ENCODE results near the gene PPP2R5C. TPM values are rescaled to one million over a fixed set of nuclear protein-coding genes. Genes with fewer than 3 reads are reported as not detected.

The PPP2R5C gene
- total RNA-seq, 6 donors from 2014 or later, result 105 to 208 (median 133) TPM

- Histone ChIP-seq H3K4me3 (no peak overlapping the region), H3K27me3 (no peaks in the 10 kb centered on the region), H3K27ac (peak overlapping the region in 2 of 4 donors; percentile 50 to 65), H3K36me3 (peaks cover 4 to 12% (median 4%) of the 10 kb centered on the region in 4 donors), H3K4me1 (peaks cover 38 to 76% (median 57%) of the 10 kb centered on the region in 4 donors), H3K9me3 (no peaks in the 10 kb centered on the region)
- DNase-seq (no peak), ATAC-seq (ENCODE audit: low FRiP score in 2 of 2) (peak in 1 of 2 donors; percentile 18)
- TF ChIP-seq CTCF (IDR thresholded peaks at IDR 0.05) (no peak), POLR2A (IDR thresholded peaks at IDR 0.05) (no peak), EP300 (IDR thresholded peaks at IDR 0.05) (no peak), POLR2AphosphoS5 (IDR thresholded peaks at IDR 0.05) (no peak)
- 59 to 71% methylated on average over 15 of the region's 15 CpGs for WGBS, 2 donors
Observed at GRCh38 chr14:101853455-101854018, 92.0 kb downstream of the PPP2R5C start.

GRCh38 chr14:101854366-101854765 lies 92.9 kb downstream of the PPP2R5C start:
- peak; percentile 55 to 65 for ATAC-seq (ENCODE audit: low FRiP score in 2 of 2)
- H3K27ac ChIP-seq, result peak overlapping the region in 2 of 4 donors; percentile 50 to 65
- H3K4me3 ChIP-seq, result no peak overlapping the region
- peaks cover 4 to 21% (median 4%) of the 10 kb centered on the region in 4 donors for H3K36me3 ChIP-seq
- no peaks in the 10 kb centered on the region for H3K27me3 ChIP-seq
- no peaks in the 10 kb centered on the region for H3K9me3 ChIP-seq
- DNase-seq, result peak; percentile 61 to 66
- peak in 1 of 2 donors; percentile 32 for TF ChIP-seq POLR2AphosphoS5 (IDR thresholded peaks at IDR 0.05)
- no peak for TF ChIP-seq POLR2A (IDR thresholded peaks at IDR 0.05)
- TF ChIP-seq EP300 (IDR thresholded peaks at IDR 0.05), result no peak
- no peak for TF ChIP-seq CTCF (IDR thresholded peaks at IDR 0.05)
- WGBS, 2 donors, result 45 to 58% methylated on average over 5 of the region's 5 CpGs
- H3K4me1 ChIP-seq, result peaks cover 38 to 82% (median 58%) of the 10 kb centered on the region in 4 donors

GRCh38 chr14:101855958-101856357 lies 94.4 kb downstream of the PPP2R5C start:
- H3K36me3 ChIP-seq, result peaks cover 4 to 28% (median 4%) of the 10 kb centered on the region in 4 donors
- DNase-seq, result no peak
- TF ChIP-seq POLR2AphosphoS5 (IDR thresholded peaks at IDR 0.05) (no peak), POLR2A (IDR thresholded peaks at IDR 0.05) (no peak), CTCF (IDR thresholded peaks at IDR 0.05) (no peak), EP300 (IDR thresholded peaks at IDR 0.05) (no peak)
- ATAC-seq (ENCODE audit: low FRiP score in 2 of 2), result no peak
- no peaks in the 10 kb centered on the region for H3K27me3 ChIP-seq
- no peaks in the 10 kb centered on the region for H3K9me3 ChIP-seq
- no peak overlapping the region for H3K27ac ChIP-seq
- no peak overlapping the region for H3K4me3 ChIP-seq
- H3K4me1 ChIP-seq, result peaks cover 27 to 74% (median 52%) of the 10 kb centered on the region in 4 donors
- WGBS, 2 donors, result 78% methylated on average over 5 of the region's 5 CpGs

GRCh38 chr14:101856536-101856935 lies 95.0 kb downstream of the PPP2R5C start:
- TF ChIP-seq POLR2AphosphoS5 (IDR thresholded peaks at IDR 0.05) (no peak), POLR2A (IDR thresholded peaks at IDR 0.05) (no peak), EP300 (IDR thresholded peaks at IDR 0.05) (no peak), CTCF (IDR thresholded peaks at IDR 0.05) (no peak)
- DNase-seq (no peak), ATAC-seq (ENCODE audit: low FRiP score in 2 of 2) (no peak)
- H3K4me3 ChIP-seq, result no peak overlapping the region
- H3K27me3 ChIP-seq, result no peaks in the 10 kb centered on the region
- H3K9me3 ChIP-seq, result no peaks in the 10 kb centered on the region
- peaks cover 4 to 33% (median 4%) of the 10 kb centered on the region in 4 donors for H3K36me3 ChIP-seq
- WGBS, 2 donors, result 61 to 84% methylated on average over 4 of the region's 4 CpGs
- H3K27ac ChIP-seq, result no peak overlapping the region
- H3K4me1 ChIP-seq, result peaks cover 21 to 69% (median 49%) of the 10 kb centered on the region in 4 donors

GRCh38 chr14:101857226-101857625 lies 95.7 kb downstream of the PPP2R5C start:
- ATAC-seq (ENCODE audit: low FRiP score in 2 of 2) (no peak), DNase-seq (no peak)
- Histone ChIP-seq H3K4me3 (no peak overlapping the region), H3K27ac (peak overlapping the region in 1 of 4 donors; percentile 9), H3K9me3 (no peaks in the 10 kb centered on the region), H3K27me3 (no peaks in the 10 kb centered on the region), H3K36me3 (peaks cover 4 to 33% (median 4%) of the 10 kb centered on the region in 4 donors), H3K4me1 (peaks cover 14 to 62% (median 44%) of the 10 kb centered on the region in 4 donors)
- TF ChIP-seq POLR2A (IDR thresholded peaks at IDR 0.05) (no peak), CTCF (IDR thresholded peaks at IDR 0.05) (no peak)
- WGBS, 2 donors, result 89 to 100% methylated on average over 1 of the region's 1 CpG

Data from upper lobe of left lung (tissue), 6 donors.